Activated T-helper 2 cell treated with anti-CD3 and anti-CD28 coated beads, Interferon-gamma antibody, Interleukin-2, Interleukin-4, amounts not matched to agents 10 μg/mL and 5 μg/mL and 100 μg/mL, durations not matched to agents 14 hours and 24 hours and 36 hours (primary cell): ENCODE results near the gene SRRT. TPM values are rescaled to one million over a fixed set of nuclear protein-coding genes. Genes with fewer than 3 reads are reported as not detected.

ENCODE experiments used
- DNase-seq: peaks from one replicate; pipeline ENCODE4 v3.0.0; 2021; ENCODE audit warnings: low spot score
- H3K27ac Mint-ChIP-seq: one replicate; pipeline ENCODE4 v1.8.0; 2021; ENCODE audit warnings: mixed read lengths
- H3K27me3 Mint-ChIP-seq: one replicate; pipeline ENCODE4 v1.8.0; 2021; ENCODE audit warnings: low read depth, mixed read lengths
- H3K36me3 Mint-ChIP-seq: one replicate; pipeline ENCODE4 v1.8.0; 2021; ENCODE audit warnings: low read depth, mixed read lengths
- H3K4me1 Mint-ChIP-seq: one replicate; pipeline ENCODE4 v1.8.0; 2021; ENCODE audit warnings: low read depth, mixed read lengths
- H3K4me3 Mint-ChIP-seq: one replicate; pipeline ENCODE4 v1.8.0; 2021; ENCODE audit warnings: low read depth, mild to moderate bottlenecking, moderate library complexity, mixed read lengths
- H3K9me3 Mint-ChIP-seq: one replicate; pipeline ENCODE4 v1.8.0; 2021; ENCODE audit warnings: mixed read lengths
- intact Hi-C: fragments of 100-400 bp; cut with micrococcal nuclease; formaldehyde crosslinking; loops from one replicate; pipeline ENCODE4 v1.15.1; 2023
- total RNA-seq: library from RNA; stranded (reverse); gene quantifications from 2 replicates; pipeline ENCODE4 v1.2.3, GENCODE V29; 2022

The SRRT gene
- total RNA-seq, 1 donor from 2014 or later, result 290 TPM

- H3K36me3 Mint-ChIP-seq, result peaks cover 54% of the 10 kb centered on the region
- no peaks in the 10 kb centered on the region for H3K9me3 Mint-ChIP-seq
- peak overlapping the region; percentile 82 for H3K27ac Mint-ChIP-seq
- H3K4me3 Mint-ChIP-seq, result peak overlapping the region; percentile 79
- no peak for DNase-seq
- H3K27me3 Mint-ChIP-seq, result peaks cover 20% of the 10 kb centered on the region
- intact Hi-C loops, result loop anchor here (2.0 kb wide), 1 partner anchor 282 kb away; no protein-coding TSS in a partner anchor
- H3K4me1 Mint-ChIP-seq, result peaks cover 46% of the 10 kb centered on the region
Measured at GRCh38 chr7:100888291-100888987, 13.5 kb downstream of the SRRT start.

GRCh38 chr7:100888988-100889750, 14.3 kb downstream of the SRRT start, which contains the start of gene UFSP1:
Gene UFSP1 (minus strand): TSS chr7:100889715. CDS start chr7:100889271, 444 bp downstream.
- Mint-ChIP-seq H3K4me1 (peaks cover 46% of the 10 kb centered on the region), H3K36me3 (peaks cover 47% of the 10 kb centered on the region), H3K9me3 (no peaks in the 10 kb centered on the region), H3K4me3 (peak within 1 kb of the TSS; percentile 79), H3K27me3 (peaks cover 26% of the 10 kb centered on the region), H3K27ac (peak within 1 kb of the TSS; percentile 82)
- DNase-seq, result no peak
- intact Hi-C loops, result loop anchor here (1.0 to 2.0 kb wide), 2 partner anchors 128 to 282 kb away; no protein-coding TSS in a partner anchor

GRCh38 chr7:100890653-100891567, 16.0 kb downstream of the SRRT start:
- H3K9me3 Mint-ChIP-seq, result no peaks in the 10 kb centered on the region
- intact Hi-C loops, result no loop called here
- H3K4me3 Mint-ChIP-seq, result peak overlapping the region; percentile 79
- DNase-seq, result no peak
- H3K4me1 Mint-ChIP-seq, result peaks cover 37% of the 10 kb centered on the region
- H3K27me3 Mint-ChIP-seq, result peaks cover 31% of the 10 kb centered on the region
- peak overlapping the region; percentile 67 for H3K27ac Mint-ChIP-seq
- H3K36me3 Mint-ChIP-seq, result peaks cover 29% of the 10 kb centered on the region

- H3K4me1 Mint-ChIP-seq, result peaks cover 35% of the 10 kb centered on the region
- peak overlapping the region; percentile 77 for H3K4me3 Mint-ChIP-seq
- intact Hi-C loops, result no loop called here
- peaks cover 21% of the 10 kb centered on the region for H3K36me3 Mint-ChIP-seq
- H3K27ac Mint-ChIP-seq, result peak overlapping the region; percentile 67
- no peak for DNase-seq
- H3K27me3 Mint-ChIP-seq, result peaks cover 37% of the 10 kb centered on the region
- H3K9me3 Mint-ChIP-seq, result no peaks in the 10 kb centered on the region
Measured at GRCh38 chr7:100891568-100892247, 16.8 kb downstream of the SRRT start.

- peaks cover 12% of the 10 kb centered on the region for H3K36me3 Mint-ChIP-seq
Measured at GRCh38 chr7:100892364-100893317, 17.7 kb downstream of the SRRT start.

GRCh38 chr7:100893318-100893895, 18.5 kb downstream of the SRRT start:
- intact Hi-C loops, result no loop called here
- H3K36me3 Mint-ChIP-seq, result peaks cover 4% of the 10 kb centered on the region
- no peak for DNase-seq
- H3K4me1 Mint-ChIP-seq, result peaks cover 20% of the 10 kb centered on the region
- H3K27me3 Mint-ChIP-seq, result peaks cover 50% of the 10 kb centered on the region
- no peak overlapping the region for H3K4me3 Mint-ChIP-seq
- H3K27ac Mint-ChIP-seq, result no peak overlapping the region
- H3K9me3 Mint-ChIP-seq, result no peaks in the 10 kb centered on the region

More at GRCh38 chr7:100892364-100893317, 17.7 kb downstream of the SRRT start:
- Mint-ChIP-seq H3K27ac (no peak overlapping the region), H3K4me1 (peaks cover 27% of the 10 kb centered on the region), H3K4me3 (peak overlapping the region; percentile 8), H3K9me3 (no peaks in the 10 kb centered on the region), H3K27me3 (peaks cover 42% of the 10 kb centered on the region)
- DNase-seq, result no peak
- intact Hi-C loops, result no loop called here

- H3K4me3 Mint-ChIP-seq, result peak overlapping the region; percentile 39
Measured at GRCh38 chr7:100893910-100894721, 19.2 kb downstream of the SRRT start.

GRCh38 chr7:100894860-100895700, 20.2 kb downstream of the SRRT start:
- H3K9me3 Mint-ChIP-seq, result no peaks in the 10 kb centered on the region
- H3K27ac Mint-ChIP-seq, result no peak overlapping the region
- intact Hi-C loops, result no loop called here
- DNase-seq, result no peak
- peaks cover 16% of the 10 kb centered on the region for H3K4me1 Mint-ChIP-seq
- peaks cover 53% of the 10 kb centered on the region for H3K27me3 Mint-ChIP-seq
- H3K36me3 Mint-ChIP-seq, result no peaks in the 10 kb centered on the region
- H3K4me3 Mint-ChIP-seq, result no peak overlapping the region

More at GRCh38 chr7:100893910-100894721, 19.2 kb downstream of the SRRT start:
- DNase-seq, result no peak
- Mint-ChIP-seq H3K27me3 (peaks cover 50% of the 10 kb centered on the region), H3K9me3 (no peaks in the 10 kb centered on the region), H3K36me3 (no peaks in the 10 kb centered on the region), H3K27ac (no peak overlapping the region), H3K4me1 (peaks cover 16% of the 10 kb centered on the region)
- intact Hi-C loops, result no loop called here

- no peak for DNase-seq
- H3K36me3 Mint-ChIP-seq, result no peaks in the 10 kb centered on the region
- H3K9me3 Mint-ChIP-seq, result no peaks in the 10 kb centered on the region
- intact Hi-C loops, result no loop called here
- H3K4me3 Mint-ChIP-seq, result peak within 1 kb of the TSS; percentile 63
- peaks cover 52% of the 10 kb centered on the region for H3K27me3 Mint-ChIP-seq
- no peak within 1 kb of the TSS for H3K27ac Mint-ChIP-seq
- H3K4me1 Mint-ChIP-seq, result peaks cover 10% of the 10 kb centered on the region
Measured at GRCh38 chr7:100895701-100895955, 20.7 kb downstream of the SRRT start, which contains the start of gene ACHE. Gene ACHE (minus strand): TSS chr7:100895888. CDS start chr7:100894232, 1,656 bp downstream.
